NCI-H2196 treated with DMSO at 0.1 percent for 48 hours (cell line): Measurements from ENCODE around the gene RASSF4.

Source experiments
- DNase-seq: peaks from one replicate; lab custom pipeline; 2025; ENCODE audit not compliant: unreplicated experiment; lab: John Stamatoyannopoulos, UW

RASSF4 gene

GRCh38 chr10:44986179-44986578 lies 26.6 kb downstream of the RASSF4 start:
- no peak for DNase-seq

DNA sequence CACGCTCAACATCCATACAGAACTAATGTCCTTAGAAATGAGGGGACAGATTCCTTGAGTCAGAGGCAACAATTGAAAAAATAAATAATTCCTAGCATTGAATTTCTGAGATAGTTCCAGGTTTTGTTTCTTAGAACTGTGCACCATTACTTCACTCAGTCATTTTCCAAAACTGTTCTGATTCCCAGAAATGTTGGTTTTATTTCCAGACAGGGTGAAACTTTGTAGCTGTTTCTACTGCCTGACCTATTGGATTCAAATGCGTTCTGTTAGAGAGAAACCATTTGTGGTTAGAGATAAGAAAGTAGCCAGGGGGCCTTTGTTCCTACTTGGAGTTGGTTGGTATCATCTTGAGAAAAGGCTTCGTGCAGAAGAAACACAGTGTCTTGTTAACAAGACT lies 27.1 kb downstream of the RASSF4 start:
- DNase-seq: no peak

DNA sequence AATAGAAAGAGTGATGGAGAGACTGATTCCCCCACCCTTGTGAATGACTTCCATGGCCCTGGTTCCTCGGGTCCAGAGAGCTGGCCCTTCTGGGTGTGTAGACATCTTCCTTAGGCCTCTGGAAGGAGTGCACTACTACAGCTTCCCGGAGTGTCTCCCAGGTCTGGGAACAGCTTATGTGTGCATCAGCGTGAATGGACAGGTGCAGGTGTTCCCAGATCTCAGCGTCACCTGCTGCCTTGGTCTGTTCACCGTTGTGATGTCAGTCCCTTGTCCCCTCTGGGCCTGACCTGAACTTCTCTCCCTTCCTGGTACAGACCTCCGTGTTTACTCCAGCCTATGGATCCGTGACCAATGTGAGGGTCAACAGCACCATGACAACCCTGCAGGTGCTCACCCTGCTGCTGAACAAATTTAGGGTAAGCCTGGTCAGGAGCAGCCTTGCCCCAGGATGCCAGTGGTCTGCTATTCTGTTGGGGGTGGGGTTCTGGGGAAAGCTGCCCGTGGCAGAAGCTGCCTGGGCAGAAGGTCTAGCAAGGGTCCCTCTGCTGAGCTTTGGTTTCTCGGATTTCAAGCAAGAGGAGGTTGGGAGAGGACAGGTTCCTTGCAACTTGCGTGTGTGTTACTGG lies 29.5 kb downstream of the RASSF4 start:
- DNase-seq: no peak

DNA sequence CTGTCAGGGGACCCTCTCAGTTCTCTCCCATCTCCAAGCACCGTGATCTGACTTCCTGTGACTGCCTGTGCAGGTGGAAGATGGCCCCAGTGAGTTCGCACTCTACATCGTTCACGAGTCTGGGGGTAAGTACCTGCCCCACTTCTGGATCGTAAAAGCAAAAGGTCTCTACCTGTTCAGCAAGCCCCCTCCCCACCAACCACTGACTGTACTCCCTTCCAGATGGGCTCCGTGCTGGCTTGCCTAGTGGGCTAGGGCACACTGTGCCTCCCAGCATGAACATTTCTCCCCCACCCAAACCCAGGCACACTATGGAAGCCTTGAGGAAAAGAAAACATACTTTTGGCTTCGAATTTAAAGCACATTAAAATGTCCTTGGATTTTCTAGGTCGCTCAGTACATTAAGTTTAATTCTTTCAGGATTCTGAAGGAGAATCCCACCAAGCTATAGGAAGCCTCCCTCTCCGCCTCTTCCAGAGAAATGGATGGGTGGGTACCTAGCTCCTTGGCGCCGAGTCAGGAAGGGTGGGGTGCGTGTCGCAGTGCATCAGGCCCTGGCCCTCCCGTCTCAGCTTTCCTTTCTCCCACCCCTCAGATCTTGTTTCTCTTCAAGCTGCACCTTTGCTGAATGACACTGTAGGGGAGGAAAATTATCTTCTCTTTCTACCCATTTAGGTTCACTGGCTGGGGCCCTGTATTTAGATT lies 30.1 kb downstream of the RASSF4 start:
- DNase-seq: no peak

- no peak for DNase-seq
Observed at GRCh38 chr10:44990302-44990655, 30.7 kb downstream of the RASSF4 start.

DNA sequence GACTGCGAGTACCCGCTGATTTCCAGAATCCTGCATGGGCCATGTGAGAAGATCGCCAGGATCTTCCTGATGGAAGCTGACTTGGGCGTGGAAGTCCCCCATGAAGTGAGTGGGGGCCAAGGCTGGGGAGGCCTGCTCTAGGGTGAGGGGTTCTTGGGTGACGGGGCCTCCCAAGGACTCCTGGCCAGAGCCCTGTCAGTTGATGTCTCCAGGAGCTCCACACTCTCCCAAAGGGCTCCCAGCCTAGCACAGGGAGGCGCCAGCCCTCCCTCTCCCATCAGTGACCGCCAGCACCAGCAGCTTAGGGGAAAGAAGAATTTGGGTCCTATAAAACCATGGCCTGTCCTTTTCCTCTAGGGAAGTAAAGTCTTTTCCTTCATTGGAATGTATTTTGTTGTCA lies 31.4 kb downstream of the RASSF4 start:
- no peak for DNase-seq

DNA sequence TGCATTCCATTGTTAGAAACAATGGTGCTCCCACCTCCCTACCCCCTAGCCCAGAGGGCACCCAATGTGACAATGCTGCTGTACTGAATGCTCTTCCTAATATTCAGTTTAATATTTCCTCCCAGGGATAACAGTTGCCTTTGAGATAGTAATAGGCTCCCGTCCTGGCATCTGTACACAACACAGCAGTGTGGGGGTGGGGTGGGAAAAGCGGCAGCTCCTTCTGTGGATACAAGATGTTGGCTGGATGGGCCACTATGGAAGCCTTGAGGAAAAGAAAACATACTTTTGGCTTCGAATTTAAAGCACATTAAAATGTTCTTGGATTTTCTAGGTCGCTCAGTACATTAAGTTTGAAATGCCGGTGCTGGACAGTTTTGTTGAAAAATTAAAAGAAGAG lies 32.0 kb downstream of the RASSF4 start:
- no peak for DNase-seq

DNA sequence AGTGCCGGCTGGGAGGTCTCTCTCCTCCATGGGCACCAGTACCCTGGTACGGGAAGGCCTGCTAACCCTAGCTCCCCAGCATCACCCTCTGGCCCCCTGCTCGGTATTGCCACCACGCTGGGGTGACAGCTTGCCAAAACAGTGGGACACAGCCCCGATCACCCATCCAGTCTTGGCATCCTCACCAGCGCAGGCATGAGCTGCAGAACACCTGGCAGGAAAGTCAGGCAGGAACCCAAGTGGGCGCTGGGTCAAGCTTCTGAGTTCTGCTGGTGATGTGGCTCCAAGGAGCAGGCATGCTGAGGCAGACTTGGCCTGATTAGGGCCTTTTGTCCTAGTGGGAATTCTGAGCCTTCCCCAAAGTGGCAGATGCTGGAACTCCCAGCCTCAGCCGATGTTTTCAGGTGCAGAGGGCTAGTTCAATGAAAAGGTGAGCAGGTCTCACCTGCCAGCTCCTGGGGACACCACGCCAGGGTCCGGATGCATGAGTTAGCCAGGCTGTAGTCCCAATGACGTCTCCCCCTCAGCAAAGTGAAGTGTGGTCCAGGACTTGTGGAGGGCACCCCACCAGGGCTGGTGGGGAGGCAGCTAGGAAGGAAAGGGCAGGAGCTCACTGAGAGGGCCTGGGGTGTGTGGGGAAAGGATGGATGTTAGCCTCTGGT lies 32.6 kb downstream of the RASSF4 start:
- DNase-seq: no peak

GRCh38 chr10:44992732-44993225 lies 33.2 kb downstream of the RASSF4 start:
- DNase-seq: no peak

DNA sequence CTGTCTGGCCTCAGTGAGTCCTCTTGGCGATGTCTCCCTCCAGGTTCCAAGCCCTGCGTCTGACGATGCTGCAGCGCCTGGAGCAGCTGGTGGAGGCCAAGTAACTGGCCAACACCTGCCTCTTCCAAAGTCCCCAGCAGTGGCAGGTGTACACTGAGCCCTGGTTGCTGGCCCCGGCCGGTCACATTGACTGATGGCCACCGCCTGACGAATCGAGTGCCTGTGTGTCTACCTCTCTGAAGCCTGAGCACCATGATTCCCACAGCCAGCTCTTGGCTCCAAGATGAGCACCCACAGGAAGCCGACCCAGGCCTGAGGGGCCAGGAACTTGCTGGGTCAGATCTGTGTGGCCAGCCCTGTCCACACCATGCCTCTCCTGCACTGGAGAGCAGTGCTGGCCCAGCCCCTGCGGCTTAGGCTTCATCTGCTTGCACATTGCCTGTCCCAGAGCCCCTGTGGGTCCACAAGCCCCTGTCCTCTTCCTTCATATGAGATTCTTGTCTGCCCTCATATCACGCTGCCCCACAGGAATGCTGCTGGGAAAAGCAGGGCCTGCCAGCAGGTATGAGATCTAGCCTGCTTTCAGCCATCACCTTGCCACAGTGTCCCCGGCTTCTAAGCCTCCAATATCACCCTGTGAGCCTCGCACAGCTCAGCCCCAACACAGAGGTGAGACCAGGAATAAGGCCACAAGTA lies 33.8 kb downstream of the RASSF4 start:
- DNase-seq: no peak

DNA sequence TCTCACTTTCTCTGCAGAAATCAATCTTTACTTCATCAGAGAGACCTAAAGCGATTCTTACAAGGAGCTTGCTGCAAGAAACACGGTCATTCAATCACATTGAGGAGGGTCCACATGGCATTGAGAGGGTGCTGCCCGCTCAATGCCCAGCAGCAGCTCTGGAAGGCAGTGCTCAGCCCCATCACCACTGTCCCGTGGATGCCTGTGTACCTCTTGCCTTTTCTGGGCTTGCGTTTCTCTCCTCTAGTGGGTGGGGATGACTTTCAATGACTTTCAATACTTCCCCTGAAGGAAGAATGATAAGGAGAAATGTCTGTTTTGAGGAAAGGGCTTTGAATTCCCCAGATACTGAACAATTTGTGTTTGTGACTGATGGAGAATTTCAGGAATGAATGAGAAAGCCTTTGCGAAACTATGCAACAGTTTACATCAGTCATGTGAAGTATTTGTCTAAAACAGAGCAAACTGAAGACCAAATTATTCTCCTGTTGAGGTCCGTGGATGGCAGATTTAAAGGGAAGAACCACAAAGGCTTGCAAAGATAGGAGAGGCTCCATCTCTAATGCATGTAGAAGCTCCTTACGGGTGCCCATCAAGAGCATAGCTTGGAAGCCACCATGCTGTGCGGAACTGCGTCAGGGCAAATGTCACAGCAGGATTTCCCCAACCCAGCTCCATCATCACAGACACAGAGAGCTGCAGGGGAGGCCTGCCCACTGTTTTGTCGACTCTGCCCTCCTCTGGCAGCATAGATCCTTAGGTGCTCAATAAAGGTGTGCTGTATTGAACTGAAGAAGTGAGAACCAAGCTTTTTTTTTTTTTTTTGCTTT lies 34.5 kb downstream of the RASSF4 start:
- no peak for DNase-seq

DNA sequence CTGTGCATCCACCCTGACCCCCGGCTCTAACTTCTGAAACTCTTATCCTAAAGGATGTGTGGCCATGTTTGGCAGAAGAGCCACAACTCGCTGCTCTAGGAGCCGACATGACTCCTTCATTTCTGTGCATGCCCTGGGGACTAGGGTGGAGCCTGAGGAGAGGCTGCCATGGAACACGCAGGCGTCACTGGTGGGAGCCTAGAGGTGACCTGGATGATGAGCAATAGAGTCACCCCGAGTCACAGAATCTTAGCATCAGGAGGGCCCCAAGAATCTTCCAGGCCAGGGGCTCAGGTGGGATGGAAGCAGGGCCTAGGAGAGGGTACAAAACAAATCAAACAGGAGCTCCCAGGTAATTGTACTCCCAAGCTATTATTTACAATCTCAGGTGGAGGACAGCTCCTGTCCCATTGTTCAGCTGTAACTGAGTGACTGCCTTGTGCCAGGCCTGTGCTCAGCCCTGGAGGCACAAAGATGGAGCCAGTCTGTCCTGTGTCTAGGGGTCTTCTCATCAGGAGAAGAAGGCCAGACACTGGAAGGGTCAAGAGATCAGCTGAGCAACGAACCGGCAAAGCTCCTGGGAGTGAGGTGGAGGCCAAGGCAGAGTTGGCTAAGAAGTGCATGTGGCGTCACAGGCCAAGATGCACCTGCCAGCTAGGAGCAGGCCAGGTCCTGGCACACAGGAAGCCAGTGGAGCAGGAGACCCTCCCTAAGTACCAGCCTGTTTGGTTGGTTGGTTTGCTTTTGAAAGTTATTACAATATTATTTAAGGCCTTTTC lies 35.3 kb downstream of the RASSF4 start:
- DNase-seq: no peak

- no peak for DNase-seq
Observed at GRCh38 chr10:44995581-44995913, 35.9 kb downstream of the RASSF4 start.

GRCh38 chr10:44995914-44996669 lies 36.5 kb downstream of the RASSF4 start:
- DNase-seq: no peak

DNA sequence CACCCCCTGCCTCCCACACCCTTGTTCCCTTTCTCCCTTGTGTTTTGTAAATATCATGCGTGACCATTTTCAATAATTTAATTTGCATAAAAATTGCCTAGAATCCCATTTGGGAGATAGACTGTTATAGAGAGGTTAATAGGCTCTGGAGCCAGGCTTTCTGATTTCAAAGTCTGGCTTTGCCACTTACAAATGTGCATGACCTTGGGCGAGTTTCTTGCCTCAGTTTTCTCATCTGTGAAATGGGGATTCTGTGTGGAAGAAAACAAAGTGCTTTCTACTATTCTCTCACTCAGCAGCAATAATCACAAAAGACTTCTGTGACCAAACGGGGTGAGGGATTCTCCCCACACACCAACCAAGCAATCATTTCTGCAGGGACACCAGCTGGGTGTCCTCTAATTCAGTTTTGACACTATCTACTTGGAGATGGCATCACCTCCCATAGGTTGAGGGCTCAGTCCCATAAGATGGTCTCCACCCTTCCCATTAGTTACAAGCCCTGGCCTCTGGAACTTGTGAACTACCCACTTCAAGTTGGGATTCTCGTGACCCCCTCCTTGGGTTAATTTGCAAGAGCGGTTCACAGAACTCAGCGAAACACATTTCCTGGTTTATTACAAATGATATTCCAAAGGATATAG lies 37.6 kb downstream of the RASSF4 start:
- no peak for DNase-seq

DNA sequence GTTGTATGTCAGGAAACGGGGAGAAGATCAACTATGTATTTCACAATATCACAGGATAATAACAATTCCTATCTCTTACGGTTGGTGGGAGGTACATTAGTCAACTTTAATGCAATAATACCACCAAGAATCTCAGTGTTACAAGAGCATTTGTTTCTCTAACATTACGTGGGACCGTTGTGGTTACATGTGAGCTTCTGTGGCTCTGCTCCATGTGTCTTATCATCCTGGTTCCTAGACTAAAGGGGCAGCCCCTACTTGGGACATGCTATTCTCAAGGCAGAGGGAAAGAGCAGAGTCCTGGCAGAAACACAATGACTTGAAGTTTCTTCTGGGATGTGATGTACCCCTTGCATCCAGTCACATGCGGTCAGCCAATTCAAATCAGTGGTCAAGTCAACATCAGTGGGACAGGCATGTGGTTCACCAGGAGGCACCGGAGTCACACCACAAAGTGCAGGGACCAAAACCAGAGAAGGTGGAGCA lies 38.6 kb downstream of the RASSF4 start:
- DNase-seq: no peak

DNA sequence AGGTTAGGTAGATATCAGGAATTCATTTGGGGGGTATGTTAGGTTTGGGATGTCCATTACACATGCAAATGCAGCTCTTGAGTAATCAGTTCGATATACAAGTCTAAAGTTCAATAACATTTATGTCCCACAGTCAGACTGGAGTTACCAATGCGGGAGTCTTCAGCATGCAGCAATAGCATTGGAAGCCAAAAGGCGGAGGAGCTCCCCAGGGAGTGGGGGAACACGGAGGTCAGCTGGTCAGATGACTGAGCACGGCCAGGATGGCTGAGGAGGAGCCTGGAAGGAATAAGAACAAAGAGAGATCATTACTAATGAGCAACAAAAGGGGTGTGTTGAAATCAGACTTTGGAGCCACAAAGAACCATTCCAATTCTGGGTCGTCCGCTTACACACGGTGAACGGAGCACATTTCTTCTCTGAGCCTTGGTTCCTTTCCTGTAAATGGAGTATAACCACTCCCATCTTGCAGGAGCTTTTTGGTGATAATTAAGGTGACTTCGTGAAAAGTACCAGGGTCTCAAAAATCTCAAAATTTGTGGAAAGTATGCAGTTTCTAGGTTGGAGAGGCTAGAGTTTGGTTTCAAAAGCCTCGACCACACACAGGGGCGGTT lies 40.6 kb downstream of the RASSF4 start:
- DNase-seq: no peak

DNA sequence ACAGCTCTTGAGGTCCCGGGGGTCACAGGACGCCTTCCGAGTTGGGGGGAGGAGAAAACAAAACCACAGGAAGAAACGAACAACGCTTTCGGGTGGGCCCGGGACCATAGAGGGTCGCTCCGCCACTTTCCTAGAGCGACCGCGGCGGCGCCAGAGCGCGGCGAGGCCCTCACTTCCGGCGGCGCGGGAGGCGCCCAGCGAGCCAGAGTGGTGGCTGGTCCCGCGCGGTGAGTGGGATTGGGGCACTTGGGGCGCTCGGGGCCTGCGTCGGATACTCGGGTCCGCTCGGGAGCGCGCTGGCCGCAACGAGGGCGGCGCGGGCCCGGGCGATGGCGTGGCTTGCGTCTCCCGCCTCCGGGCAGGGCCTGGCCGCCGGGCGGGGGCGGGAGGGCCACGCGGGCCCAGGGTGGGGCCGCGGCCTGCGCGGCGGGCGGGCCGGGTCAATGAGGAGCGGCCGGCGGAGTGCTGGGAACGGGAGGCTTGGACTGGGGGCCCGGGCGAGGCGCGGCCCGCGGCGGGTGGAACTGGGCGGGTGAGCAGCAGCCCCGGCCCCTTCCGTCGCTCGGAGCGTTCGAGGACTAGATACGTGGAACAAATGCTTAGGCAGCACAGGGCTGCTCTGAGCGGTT lies 41.3 kb downstream of the RASSF4 start, which contains the start of gene ZNF22:
Gene ZNF22 (plus strand): TSS at position 172 of the 629 bp plus-strand sequence. CDS start 2,446 bp downstream, outside the sequence.
- DNase-seq: no peak
